ENCODE measurements around the gene HES5. TPM values are rescaled to one million over a fixed set of nuclear protein-coding genes. Genes with fewer than 3 reads are reported as not detected.

The HES5 gene
- total and polyA plus RNA-seq, 2 experiments from 2014 or later, result 0.16 to 0.21 TPM

DNA sequence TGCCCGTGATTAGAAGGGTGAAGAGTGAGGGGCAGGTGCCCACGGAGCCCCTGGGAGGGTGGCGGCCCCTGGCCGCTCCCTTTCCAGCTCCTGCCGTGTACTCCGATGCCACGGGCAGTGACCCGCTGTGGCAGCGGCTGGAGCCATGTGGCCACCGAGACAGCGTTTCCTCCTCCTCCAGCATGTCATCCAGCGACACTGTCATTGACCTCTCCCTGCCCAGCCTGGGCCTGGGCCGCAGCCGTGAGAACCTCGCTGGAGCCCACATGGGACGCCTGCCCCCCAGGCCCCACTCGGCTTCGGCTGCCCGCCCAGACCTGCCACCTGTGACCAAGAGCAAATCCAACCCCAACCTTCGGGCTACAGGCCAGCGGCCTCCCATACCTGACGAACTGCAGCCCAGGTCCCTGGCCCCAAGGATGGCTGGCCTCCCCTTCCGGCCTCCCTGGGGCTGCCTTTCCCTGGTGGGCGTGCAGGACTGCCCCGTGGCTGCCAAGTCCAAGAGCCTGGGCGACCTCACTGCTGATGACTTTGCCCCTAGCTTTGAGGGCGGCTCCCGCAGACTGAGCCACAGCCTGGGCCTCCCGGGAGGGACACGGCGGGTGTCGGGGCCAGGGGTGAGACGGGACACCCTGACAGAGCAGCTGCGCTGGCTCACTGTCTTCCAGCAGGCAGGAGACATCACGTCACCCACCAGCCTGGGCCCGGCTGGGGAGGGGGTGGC lies 25.7 kb downstream of the HES5 start:
- H3K4me2 ChIP-seq, result no peak overlapping the region
- TF ChIP-seq ZNF331 (CRISPR knock-in tag; IDR thresholded peaks at IDR 0.05; ENCODE audit: low read depth) (no peak), POLR2AphosphoS5 (IDR thresholded peaks at IDR 0.05; ENCODE audit: low read depth) (no peak), CREB1 (CRISPR knock-in tag; IDR thresholded peaks at IDR 0.05; ENCODE audit: low read depth) (no peak), CTCF (conservative IDR thresholded peaks at IDR 0.05; ENCODE audit: low read depth in 2 of 2) (no peak), EZH2 (IDR thresholded peaks at IDR 0.05; ENCODE audit: low read depth, unreplicated experiment) (no peak), JUNB (IDR thresholded peaks at IDR 0.05; ENCODE audit: unreplicated experiment) (no peak), EZH2phosphoT487 (IDR thresholded peaks at IDR 0.05; ENCODE audit: unreplicated experiment) (no peak), STAT1 (IDR thresholded peaks at IDR 0.05; ENCODE audit: unreplicated experiment) (no peak), NANOG (IDR thresholded peaks at IDR 0.05; ENCODE audit: borderline replicate concordance) (no peak)
- TF ChIP-seq, protein P1, sequence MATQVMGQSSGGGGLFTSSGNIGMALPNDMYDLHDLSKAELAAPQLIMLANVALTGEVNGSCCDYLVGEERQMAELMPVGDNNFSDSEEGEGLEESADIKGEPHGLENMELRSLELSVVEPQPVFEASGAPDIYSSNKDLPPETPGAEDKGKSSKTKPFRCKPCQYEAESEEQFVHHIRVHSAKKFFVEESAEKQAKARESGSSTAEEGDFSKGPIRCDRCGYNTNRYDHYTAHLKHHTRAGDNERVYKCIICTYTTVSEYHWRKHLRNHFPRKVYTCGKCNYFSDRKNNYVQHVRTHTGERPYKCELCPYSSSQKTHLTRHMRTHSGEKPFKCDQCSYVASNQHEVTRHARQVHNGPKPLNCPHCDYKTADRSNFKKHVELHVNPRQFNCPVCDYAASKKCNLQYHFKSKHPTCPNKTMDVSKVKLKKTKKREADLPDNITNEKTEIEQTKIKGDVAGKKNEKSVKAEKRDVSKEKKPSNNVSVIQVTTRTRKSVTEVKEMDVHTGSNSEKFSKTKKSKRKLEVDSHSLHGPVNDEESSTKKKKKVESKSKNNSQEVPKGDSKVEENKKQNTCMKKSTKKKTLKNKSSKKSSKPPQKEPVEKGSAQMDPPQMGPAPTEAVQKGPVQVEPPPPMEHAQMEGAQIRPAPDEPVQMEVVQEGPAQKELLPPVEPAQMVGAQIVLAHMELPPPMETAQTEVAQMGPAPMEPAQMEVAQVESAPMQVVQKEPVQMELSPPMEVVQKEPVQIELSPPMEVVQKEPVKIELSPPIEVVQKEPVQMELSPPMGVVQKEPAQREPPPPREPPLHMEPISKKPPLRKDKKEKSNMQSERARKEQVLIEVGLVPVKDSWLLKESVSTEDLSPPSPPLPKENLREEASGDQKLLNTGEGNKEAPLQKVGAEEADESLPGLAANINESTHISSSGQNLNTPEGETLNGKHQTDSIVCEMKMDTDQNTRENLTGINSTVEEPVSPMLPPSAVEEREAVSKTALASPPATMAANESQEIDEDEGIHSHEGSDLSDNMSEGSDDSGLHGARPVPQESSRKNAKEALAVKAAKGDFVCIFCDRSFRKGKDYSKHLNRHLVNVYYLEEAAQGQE (IDR thresholded peaks at IDR 0.05; ENCODE audit: unreplicated experiment), result no peak
- TF ChIP-seq, protein P2, sequence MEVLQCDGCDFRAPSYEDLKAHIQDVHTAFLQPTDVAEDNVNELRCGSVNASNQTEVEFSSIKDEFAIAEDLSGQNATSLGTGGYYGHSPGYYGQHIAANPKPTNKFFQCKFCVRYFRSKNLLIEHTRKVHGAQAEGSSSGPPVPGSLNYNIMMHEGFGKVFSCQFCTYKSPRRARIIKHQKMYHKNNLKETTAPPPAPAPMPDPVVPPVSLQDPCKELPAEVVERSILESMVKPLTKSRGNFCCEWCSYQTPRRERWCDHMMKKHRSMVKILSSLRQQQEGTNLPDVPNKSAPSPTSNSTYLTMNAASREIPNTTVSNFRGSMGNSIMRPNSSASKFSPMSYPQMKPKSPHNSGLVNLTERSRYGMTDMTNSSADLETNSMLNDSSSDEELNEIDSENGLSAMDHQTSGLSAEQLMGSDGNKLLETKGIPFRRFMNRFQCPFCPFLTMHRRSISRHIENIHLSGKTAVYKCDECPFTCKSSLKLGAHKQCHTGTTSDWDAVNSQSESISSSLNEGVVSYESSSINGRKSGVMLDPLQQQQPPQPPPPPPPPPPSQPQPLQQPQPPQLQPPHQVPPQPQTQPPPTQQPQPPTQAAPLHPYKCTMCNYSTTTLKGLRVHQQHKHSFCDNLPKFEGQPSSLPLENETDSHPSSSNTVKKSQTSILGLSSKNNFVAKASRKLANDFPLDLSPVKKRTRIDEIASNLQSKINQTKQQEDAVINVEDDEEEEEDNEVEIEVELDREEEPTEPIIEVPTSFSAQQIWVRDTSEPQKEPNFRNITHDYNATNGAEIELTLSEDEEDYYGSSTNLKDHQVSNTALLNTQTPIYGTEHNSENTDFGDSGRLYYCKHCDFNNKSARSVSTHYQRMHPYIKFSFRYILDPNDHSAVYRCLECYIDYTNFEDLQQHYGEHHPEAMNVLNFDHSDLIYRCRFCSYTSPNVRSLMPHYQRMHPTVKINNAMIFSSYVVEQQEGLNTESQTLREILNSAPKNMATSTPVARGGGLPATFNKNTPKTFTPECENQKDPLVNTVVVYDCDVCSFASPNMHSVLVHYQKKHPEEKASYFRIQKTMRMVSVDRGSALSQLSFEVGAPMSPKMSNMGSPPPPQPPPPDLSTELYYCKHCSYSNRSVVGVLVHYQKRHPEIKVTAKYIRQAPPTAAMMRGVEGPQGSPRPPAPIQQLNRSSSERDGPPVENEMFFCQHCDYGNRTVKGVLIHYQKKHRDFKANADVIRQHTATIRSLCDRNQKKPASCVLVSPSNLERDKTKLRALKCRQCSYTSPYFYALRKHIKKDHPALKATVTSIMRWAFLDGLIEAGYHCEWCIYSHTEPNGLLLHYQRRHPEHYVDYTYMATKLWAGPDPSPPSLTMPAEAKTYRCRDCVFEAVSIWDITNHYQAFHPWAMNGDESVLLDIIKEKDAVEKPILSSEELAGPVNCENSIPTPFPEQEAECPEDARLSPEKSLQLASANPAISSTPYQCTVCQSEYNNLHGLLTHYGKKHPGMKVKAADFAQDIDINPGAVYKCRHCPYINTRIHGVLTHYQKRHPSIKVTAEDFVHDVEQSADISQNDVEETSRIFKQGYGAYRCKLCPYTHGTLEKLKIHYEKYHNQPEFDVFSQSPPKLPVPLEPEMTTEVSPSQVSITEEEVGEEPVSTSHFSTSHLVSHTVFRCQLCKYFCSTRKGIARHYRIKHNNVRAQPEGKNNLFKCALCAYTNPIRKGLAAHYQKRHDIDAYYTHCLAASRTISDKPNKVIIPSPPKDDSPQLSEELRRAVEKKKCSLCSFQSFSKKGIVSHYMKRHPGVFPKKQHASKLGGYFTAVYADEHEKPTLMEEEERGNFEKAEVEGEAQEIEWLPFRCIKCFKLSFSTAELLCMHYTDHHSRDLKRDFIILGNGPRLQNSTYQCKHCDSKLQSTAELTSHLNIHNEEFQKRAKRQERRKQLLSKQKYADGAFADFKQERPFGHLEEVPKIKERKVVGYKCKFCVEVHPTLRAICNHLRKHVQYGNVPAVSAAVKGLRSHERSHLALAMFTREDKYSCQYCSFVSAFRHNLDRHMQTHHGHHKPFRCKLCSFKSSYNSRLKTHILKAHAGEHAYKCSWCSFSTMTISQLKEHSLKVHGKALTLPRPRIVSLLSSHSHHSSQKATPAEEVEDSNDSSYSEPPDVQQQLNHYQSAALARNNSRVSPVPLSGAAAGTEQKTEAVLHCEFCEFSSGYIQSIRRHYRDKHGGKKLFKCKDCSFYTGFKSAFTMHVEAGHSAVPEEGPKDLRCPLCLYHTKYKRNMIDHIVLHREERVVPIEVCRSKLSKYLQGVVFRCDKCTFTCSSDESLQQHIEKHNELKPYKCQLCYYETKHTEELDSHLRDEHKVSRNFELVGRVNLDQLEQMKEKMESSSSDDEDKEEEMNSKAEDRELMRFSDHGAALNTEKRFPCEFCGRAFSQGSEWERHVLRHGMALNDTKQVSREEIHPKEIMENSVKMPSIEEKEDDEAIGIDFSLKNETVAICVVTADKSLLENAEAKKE (CRISPR knock-in tag; IDR thresholded peaks at IDR 0.05), result no peak
- TF ChIP-seq, protein P3, sequence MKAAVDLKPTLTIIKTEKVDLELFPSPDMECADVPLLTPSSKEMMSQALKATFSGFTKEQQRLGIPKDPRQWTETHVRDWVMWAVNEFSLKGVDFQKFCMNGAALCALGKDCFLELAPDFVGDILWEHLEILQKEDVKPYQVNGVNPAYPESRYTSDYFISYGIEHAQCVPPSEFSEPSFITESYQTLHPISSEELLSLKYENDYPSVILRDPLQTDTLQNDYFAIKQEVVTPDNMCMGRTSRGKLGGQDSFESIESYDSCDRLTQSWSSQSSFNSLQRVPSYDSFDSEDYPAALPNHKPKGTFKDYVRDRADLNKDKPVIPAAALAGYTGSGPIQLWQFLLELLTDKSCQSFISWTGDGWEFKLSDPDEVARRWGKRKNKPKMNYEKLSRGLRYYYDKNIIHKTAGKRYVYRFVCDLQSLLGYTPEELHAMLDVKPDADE (IDR thresholded peaks at IDR 0.05), result no peak
- no peaks in the 10 kb centered on the region for H3F3A ChIP-seq (replicated peaks; ENCODE audit: low read depth)
- no peak for DNase-seq (ENCODE audit: low spot score)
- no peaks in the 10 kb centered on the region; the same call in 1 of the 2 replicates for H3K36me3 ChIP-seq (ENCODE audit: insufficient read depth)
- ATAC-seq, result no peak
- H4K20me1 ChIP-seq (replicated peaks; ENCODE audit: insufficient read depth), result no peaks in the 10 kb centered on the region
- H3K4me1 ChIP-seq (ENCODE audit: insufficient read depth), result no peaks in the 10 kb centered on the region
- Mint-ChIP-seq H3K4me3 (no peak overlapping the region), H3K36me3 (ENCODE audit: low read depth) (peaks cover 7% of the 10 kb centered on the region), H3K27ac (no peak overlapping the region), H3K4me1 (no peaks in the 10 kb centered on the region), H3K9me3 (no peaks in the 10 kb centered on the region), H3K27me3 (ENCODE audit: insufficient read depth, low read depth, poor library complexity) (peaks cover 5% of the 10 kb centered on the region)
- H2AFZ ChIP-seq, result no peak overlapping the region
- no peaks in the 10 kb centered on the region for H3K79me2 ChIP-seq (replicated peaks; ENCODE audit: insufficient read depth)
- no peak overlapping the region for H3K27ac ChIP-seq (ENCODE audit: low read depth)
- no peaks in the 10 kb centered on the region for H3K27me3 ChIP-seq (ENCODE audit: insufficient read depth)
- no peaks in the 10 kb centered on the region for H3K9me2 ChIP-seq (ENCODE audit: insufficient read depth)
- no peak overlapping the region for H3K4me3 ChIP-seq
